Cardiac muscle cell (in vitro differentiated cells and primary cell): ENCODE measurements around the gene SEC16A. TPM values are rescaled to one million over a fixed set of nuclear protein-coding genes. Genes with fewer than 3 reads are reported as not detected.

Experiments
- DNase-seq, 2 donors: peaks; one replicate each; pipeline versions ENCODE4 v3.0.0 to v3.0.0-alpha.2; 2010 to 2017; ENCODE audit warnings: low read depth in 1 of 2, low spot score in 1 of 2
- H3K27ac ChIP-seq: fragments of 200-600 bp; sonication (generic); 2 replicates; pipeline ENCODE4 v1.5.1; 2016
- H3K27me3 ChIP-seq: fragments of 200-600 bp; sonication (generic); 2 replicates; pipeline ENCODE4 v1.6.0; 2016; ENCODE audit warnings: control low read depth
- H3K36me3 ChIP-seq: fragments of 200-600 bp; sonication (generic); 2 replicates; pipeline ENCODE4 v1.5.1; 2016; ENCODE audit warnings: control low read depth
- H3K4me1 ChIP-seq: fragments of 200-600 bp; sonication (generic); 2 replicates; pipeline ENCODE4 v1.8.1; 2017; ENCODE audit warnings: low read depth, mild to moderate bottlenecking, mixed run types
- H3K4me3 ChIP-seq: fragments of 200-600 bp; sonication (generic); 2 replicates; pipeline ENCODE4 v1.5.1; 2016; ENCODE audit warnings: mild to moderate bottlenecking
- H3K9me3 ChIP-seq: fragments of 200-600 bp; sonication (generic); 2 replicates; pipeline ENCODE4 v1.5.1; 2017; ENCODE audit warnings: low read depth, mild to moderate bottlenecking, control low read depth
- polyA plus RNA-seq: library from polyadenylated mRNA; unstranded; fragments of >200 nt; fragmentation: Nextera tagmentation; extraction: Ambion mirVana; gene quantifications from 2 replicates; pipeline ENCODE4 v1.2.1, GENCODE V29; 2016
- total RNA-seq: library from RNA; depleted of rRNA; stranded (reverse); fragments of >200 nt; gene quantifications from 2 replicates; pipeline ENCODE4 v1.2.3, GENCODE V29; 2016
- TF ChIP-seq, protein P1 (sequence below): IDR thresholded peaks from 2 replicates; pipeline ENCODE4 v1.5.1; 2012; ENCODE audit warnings: low read depth, mild to moderate bottlenecking, low read length

The SEC16A gene, protein sequence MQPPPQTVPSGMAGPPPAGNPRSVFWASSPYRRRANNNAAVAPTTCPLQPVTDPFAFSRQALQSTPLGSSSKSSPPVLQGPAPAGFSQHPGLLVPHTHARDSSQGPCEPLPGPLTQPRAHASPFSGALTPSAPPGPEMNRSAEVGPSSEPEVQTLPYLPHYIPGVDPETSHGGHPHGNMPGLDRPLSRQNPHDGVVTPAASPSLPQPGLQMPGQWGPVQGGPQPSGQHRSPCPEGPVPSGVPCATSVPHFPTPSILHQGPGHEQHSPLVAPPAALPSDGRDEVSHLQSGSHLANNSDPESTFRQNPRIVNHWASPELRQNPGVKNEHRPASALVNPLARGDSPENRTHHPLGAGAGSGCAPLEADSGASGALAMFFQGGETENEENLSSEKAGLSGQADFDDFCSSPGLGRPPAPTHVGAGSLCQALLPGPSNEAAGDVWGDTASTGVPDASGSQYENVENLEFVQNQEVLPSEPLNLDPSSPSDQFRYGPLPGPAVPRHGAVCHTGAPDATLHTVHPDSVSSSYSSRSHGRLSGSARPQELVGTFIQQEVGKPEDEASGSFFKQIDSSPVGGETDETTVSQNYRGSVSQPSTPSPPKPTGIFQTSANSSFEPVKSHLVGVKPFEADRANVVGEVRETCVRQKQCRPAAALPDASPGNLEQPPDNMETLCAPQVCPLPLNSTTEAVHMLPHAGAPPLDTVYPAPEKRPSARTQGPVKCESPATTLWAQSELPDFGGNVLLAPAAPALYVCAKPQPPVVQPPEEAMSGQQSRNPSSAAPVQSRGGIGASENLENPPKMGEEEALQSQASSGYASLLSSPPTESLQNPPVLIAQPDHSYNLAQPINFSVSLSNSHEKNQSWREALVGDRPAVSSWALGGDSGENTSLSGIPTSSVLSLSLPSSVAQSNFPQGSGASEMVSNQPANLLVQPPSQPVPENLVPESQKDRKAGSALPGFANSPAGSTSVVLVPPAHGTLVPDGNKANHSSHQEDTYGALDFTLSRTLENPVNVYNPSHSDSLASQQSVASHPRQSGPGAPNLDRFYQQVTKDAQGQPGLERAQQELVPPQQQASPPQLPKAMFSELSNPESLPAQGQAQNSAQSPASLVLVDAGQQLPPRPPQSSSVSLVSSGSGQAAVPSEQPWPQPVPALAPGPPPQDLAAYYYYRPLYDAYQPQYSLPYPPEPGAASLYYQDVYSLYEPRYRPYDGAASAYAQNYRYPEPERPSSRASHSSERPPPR (N-terminal part only)
- 33.5 and 39.5 TPM in 2 replicates for total RNA-seq
- polyA plus RNA-seq, result 32.3 and 35.8 TPM in 2 replicates

DNA sequence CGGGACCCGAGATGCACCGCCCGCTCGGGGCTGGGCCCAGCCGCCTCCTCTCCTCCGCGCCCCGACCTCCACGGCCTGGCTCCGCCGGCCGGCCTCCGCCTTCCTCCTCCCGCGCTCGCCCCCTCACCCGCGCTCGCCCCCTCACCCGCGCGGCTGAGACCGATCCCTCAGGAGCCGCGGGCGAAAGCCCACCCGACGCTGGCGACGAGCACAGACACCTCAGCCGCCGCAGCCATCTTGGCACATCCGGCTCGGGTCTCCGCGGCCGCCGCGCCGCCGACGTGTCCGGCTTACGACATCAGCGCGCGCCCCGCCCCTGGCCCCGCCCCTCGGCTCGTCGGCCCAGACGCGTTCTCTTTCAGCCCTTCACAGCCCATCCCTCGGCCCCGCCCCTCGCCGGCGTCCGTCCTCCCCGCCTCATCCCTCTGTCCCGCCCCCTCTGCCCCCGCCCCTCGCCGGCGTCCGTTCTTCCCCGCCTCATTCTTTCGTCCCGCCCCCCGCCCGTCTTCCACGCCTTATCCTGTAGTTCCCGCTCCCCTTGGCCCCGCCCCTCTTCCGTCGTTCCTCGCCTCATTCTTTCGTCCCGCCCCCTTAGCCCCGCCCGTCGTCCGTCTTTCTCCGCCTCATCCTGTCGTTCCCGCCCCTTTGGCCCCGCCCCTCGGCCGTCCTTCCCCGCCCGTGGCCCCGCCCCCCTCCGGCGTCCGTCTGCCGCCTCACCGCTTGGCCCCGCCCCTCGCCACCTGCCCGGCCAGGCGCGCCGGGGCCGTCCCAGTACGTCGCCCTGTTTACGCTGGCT is at the start of gene SEC16A:
SEC16A (minus strand) TSS at position 248 of the 796 bp plus-strand sequence. CDS start 5,425 bp downstream, outside the sequence.
- Histone ChIP-seq H3K36me3 (no peaks in the 10 kb centered on the region), H3K27me3 (no peaks in the 10 kb centered on the region), H3K4me1 (peaks cover 11% of the 10 kb centered on the region), H3K9me3 (no peaks in the 10 kb centered on the region), H3K27ac (peak within 1 kb of the TSS; percentile 99), H3K4me3 (peak within 1 kb of the TSS; percentile 92)
- DNase-seq, result peak; percentile 99
- TF ChIP-seq, protein P1, sequence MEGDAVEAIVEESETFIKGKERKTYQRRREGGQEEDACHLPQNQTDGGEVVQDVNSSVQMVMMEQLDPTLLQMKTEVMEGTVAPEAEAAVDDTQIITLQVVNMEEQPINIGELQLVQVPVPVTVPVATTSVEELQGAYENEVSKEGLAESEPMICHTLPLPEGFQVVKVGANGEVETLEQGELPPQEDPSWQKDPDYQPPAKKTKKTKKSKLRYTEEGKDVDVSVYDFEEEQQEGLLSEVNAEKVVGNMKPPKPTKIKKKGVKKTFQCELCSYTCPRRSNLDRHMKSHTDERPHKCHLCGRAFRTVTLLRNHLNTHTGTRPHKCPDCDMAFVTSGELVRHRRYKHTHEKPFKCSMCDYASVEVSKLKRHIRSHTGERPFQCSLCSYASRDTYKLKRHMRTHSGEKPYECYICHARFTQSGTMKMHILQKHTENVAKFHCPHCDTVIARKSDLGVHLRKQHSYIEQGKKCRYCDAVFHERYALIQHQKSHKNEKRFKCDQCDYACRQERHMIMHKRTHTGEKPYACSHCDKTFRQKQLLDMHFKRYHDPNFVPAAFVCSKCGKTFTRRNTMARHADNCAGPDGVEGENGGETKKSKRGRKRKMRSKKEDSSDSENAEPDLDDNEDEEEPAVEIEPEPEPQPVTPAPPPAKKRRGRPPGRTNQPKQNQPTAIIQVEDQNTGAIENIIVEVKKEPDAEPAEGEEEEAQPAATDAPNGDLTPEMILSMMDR, result no peak

DNA sequence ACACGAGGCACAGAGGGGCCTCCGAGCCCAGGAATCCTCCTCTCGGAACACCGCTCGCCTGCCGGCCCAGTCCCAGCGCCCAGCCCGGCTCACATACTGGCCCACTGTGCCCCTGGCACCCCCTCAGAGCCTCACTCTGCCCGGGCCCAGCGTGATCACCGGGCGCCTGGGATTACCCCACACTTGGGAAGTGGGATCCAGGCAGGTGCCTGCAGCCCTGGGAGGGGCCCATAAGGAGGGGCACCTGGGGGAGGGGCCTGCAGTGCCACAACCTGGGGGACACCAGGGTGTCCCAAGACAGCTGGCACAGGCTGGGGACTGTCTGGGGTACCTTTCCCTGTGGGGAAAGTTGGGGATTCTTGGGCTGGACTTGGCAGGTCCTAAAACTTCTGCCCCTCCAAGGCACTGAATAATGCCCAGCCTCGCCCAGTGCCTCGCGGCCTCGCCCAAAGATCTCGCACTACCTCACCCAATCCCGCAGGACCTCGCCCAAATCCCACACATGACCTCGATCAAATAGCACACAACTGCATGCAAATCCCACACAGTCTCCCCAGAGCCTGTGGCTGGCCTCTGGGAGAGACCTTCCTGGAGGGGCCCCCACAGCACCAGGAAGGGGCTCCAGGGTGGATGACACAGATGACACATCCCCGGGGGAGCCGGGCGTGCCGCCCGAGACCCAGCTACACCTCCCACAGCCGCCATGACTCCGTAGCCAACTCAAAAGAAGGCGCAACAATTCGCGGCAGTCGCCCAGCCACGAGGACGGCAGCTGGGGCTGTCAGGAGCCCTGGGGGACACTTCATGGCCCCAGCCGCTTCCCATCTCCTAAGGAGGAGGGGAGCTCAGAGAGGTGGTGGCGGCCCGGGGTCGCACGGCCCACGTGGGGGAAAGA is 49.3 kb upstream of the SEC16A start:
- no peaks in the 10 kb centered on the region for H3K36me3 ChIP-seq
- TF ChIP-seq, protein P1, result no peak
- H3K27me3 ChIP-seq, result no peaks in the 10 kb centered on the region
- no peaks in the 10 kb centered on the region for H3K9me3 ChIP-seq
- H3K4me3 ChIP-seq, result no peak overlapping the region
- DNase-seq, result no peak
- H3K27ac ChIP-seq, result no peak overlapping the region
- H3K4me1 ChIP-seq, result no peaks in the 10 kb centered on the region

DNA sequence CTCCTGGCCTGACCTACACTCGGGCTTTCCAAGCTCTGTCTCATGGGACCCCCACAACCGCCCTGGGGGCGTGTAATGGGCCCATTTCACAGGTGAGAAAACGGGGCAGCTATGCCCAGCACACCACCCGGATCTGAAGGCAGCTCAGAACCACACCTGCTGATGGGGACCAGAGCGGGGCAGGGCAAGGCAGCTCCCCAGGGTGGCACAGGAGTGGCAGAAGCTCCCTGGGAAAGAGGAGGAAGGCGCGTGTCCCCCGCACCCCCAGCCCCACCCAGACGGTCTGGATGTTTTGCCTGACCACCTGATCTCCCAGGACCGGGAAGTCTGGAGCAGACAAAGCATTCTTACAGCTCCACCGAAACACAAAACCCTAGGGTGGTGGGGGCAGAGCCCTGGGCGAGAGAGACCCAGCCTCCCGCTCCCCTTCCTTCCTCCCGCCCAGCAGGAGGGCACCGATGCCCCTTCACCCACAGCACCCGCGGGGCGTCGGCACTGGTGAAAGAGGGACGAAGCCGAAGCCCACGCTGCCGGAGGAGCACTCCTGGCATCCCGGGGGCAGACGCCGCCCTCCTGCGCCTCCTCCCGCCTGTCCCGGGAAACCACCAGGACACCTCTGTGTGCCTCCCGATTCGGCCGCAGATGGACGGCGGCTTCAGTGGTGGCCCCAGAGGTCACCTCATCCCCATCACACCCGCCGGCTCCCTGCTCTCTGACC is 48.5 kb upstream of the SEC16A start:
- no peak overlapping the region for H3K27ac ChIP-seq
- H3K9me3 ChIP-seq, result no peaks in the 10 kb centered on the region
- H3K36me3 ChIP-seq, result no peaks in the 10 kb centered on the region
- H3K27me3 ChIP-seq, result no peaks in the 10 kb centered on the region
- H3K4me1 ChIP-seq, result no peaks in the 10 kb centered on the region
- DNase-seq, result no peak
- no peak overlapping the region for H3K4me3 ChIP-seq
- TF ChIP-seq, protein P1, result no peak

DNA sequence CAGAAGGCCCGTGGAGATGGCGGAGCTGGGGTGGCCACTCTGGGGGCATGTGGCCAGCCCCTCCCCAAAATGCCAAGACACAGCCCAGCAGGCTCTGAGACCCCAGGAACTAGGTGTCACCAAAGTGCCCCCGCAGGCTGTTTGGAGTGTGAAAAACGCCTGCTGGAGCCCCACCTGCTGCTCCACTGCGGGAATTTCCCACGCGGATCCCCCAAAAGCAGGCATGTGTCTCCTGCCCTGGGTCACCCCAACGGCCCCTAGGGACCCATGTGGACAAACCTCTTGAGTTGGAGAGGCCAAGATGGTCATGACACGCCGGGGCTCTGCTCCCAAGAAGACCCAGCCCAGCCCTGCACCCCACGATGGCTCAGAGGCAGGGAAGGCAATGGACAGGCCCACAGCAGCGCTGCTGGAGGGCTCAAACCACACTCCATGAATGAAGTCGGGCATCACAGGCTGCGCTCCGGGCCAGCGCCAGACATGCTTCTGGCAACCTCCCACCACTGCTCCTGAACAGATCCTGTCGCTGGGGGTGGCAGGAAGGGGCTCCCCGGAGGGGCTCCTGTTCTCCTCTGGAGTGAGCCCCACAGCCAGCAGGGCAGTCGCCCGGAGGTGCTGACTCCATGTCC is 47.7 kb upstream of the SEC16A start:
- no peak overlapping the region for H3K27ac ChIP-seq
- H3K9me3 ChIP-seq, result no peaks in the 10 kb centered on the region
- no peaks in the 10 kb centered on the region for H3K36me3 ChIP-seq
- H3K4me1 ChIP-seq, result no peaks in the 10 kb centered on the region
- no peak overlapping the region for H3K4me3 ChIP-seq
- DNase-seq, result no peak
- TF ChIP-seq, protein P1, result no peak
- H3K27me3 ChIP-seq, result no peaks in the 10 kb centered on the region
